GM19324 (cell line): ENCODE measurements around the gene BBS2.

Experiments
- ATAC-seq: cut with Tn5 transposase; IDR thresholded peaks from one replicate; pipeline ENCODE4 v1.9.1; 2021; ENCODE audit warnings: mild to moderate bottlenecking, moderate library complexity; ENCODE audit not compliant: unreplicated experiment, low FRiP score

The BBS2 gene

DNA sequence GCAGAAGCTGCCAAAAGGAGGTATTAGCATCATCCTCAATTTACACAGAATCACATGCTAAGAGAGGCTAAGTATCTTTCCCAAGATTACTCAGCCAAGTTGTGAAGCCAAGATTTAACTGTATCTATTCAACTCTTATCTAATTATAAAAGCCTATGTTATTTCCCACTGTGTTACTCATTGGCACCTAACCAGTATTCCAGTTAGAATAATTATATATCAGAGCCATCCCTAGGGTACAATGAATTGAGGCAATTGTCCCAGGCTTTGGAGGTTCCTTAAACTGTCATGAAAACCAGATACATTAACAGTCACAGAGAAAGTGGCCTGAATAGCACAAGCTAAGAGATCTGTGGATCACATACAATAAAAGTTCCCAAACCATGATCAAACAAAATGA is 83.6 kb downstream of the BBS2 start:
- no peak for ATAC-seq
